IMR-90 (cell line): ENCODE measurements around the gene JPT2.

Experiments
- CHD1 ChIP-seq: IDR thresholded peaks from 2 replicates; pipeline ENCODE4 v1.6.1; 2012; ENCODE audit warnings: low read depth, low read length, improper control_type of control experiment
- CTCF ChIP-seq: conservative IDR thresholded peaks from 2 replicates; pipeline ENCODE4 v1.5.1; 2012; ENCODE audit warnings: mild to moderate bottlenecking, low read depth, low read length, improper control_type of control experiment
- POLR2A ChIP-seq: IDR thresholded peaks from 2 replicates; pipeline ENCODE4 v1.6.1; 2012; ENCODE audit warnings: mild to moderate bottlenecking, low read depth, low read length
- RAD21 ChIP-seq: IDR thresholded peaks from 2 replicates; pipeline ENCODE4 v1.6.1; 2012; ENCODE audit warnings: low read length, improper control_type of control experiment
- USF2 ChIP-seq: fragments of 150-350 bp; IDR thresholded peaks from 2 replicates; pipeline ENCODE4 v1.6.1; 2017; ENCODE audit warnings: mild to moderate bottlenecking, antibody characterized with exemption, low read length, low read depth

- TF ChIP-seq CTCF (no peak), RAD21 (no peak), POLR2A (no peak), USF2 (no peak), CHD1 (no peak)
Measured at GRCh38 chr16:1677942-1678499, at the start of gene JPT2.
